GM19372 (cell line): ENCODE results near the gene ZPBP.

Source experiments
- ATAC-seq: cut with Tn5 transposase; IDR thresholded peaks from one replicate; pipeline ENCODE4 v1.9.1; 2021; ENCODE audit warnings: mild to moderate bottlenecking, low read depth, moderate library complexity; ENCODE audit not compliant: unreplicated experiment

ZPBP gene

GRCh38 chr7:50092579-50093491 is at the start of gene ZPBP:
TSS of gene ZPBP (minus strand) at chr7:50093246. CDS start at chr7:50093194, 52 bp downstream.
- peak; percentile 78 for ATAC-seq

GRCh38 chr7:50142425-50143017 is 49.5 kb upstream of the ZPBP start:
- ATAC-seq = no peak

- no peak for ATAC-seq
Measured at GRCh38 chr7:50141854-50142253, 48.8 kb upstream of the ZPBP start.

GRCh38 chr7:50141131-50141530 is 48.1 kb upstream of the ZPBP start:
- ATAC-seq = no peak

- no peak for ATAC-seq
Measured at GRCh38 chr7:50140688-50141087, 47.6 kb upstream of the ZPBP start.

GRCh38 chr7:50138101-50138500 is 45.1 kb upstream of the ZPBP start:
- no peak for ATAC-seq

GRCh38 chr7:50125766-50126165 is 32.7 kb upstream of the ZPBP start:
- ATAC-seq = no peak

GRCh38 chr7:50121286-50121685 is 28.2 kb upstream of the ZPBP start:
- peak; percentile 81 for ATAC-seq

GRCh38 chr7:50119815-50120637 is 27.0 kb upstream of the ZPBP start:
- ATAC-seq = peak; percentile 63

- no peak for ATAC-seq
Measured at GRCh38 chr7:50112250-50112649, 19.2 kb upstream of the ZPBP start.

- no peak for ATAC-seq
Measured at GRCh38 chr7:50101873-50102272, 8.8 kb upstream of the ZPBP start.

GRCh38 chr7:50095634-50096033 is 2.6 kb upstream of the ZPBP start:
- ATAC-seq = no peak

GRCh38 chr7:50088463-50089129 is 4.5 kb downstream of the ZPBP start:
- no peak for ATAC-seq

- no peak for ATAC-seq
Measured at GRCh38 chr7:50085344-50085743, 7.7 kb downstream of the ZPBP start.

- ATAC-seq = no peak
Measured at GRCh38 chr7:50073093-50073492, 20.0 kb downstream of the ZPBP start.

- peak; percentile 69 for ATAC-seq
Measured at GRCh38 chr7:50069613-50070012, 23.4 kb downstream of the ZPBP start.

- ATAC-seq = peak; percentile 44
Measured at GRCh38 chr7:50068850-50069551, 24.0 kb downstream of the ZPBP start.

GRCh38 chr7:50068026-50068425 is 25.0 kb downstream of the ZPBP start:
- ATAC-seq = peak; percentile 48

GRCh38 chr7:50062951-50063350 is 30.1 kb downstream of the ZPBP start:
- no peak for ATAC-seq

GRCh38 chr7:50056131-50056530 is 36.9 kb downstream of the ZPBP start:
- ATAC-seq = no peak
